Fibroblast of skin of back (primary cell): Measurements from ENCODE around the gene TBCB. TPM values are rescaled to one million over a fixed set of nuclear protein-coding genes. Genes with fewer than 3 reads are reported as not detected.
A peak's percentile ranks its signal among the peaks of the same experiment; 100 is the strongest.
"Not testable (repeated sequence)": the region's sequence is repeated elsewhere in the genome, so short reads cannot be mapped to it uniquely, and the experiment has no call there.

Experiments used
- DNase-seq: peaks from one replicate; pipeline ENCODE4 v3.0.0-alpha.2; 2013
- polyA plus RNA-seq, 2 experiments: library from polyadenylated mRNA; unstranded; fragments of 120-200 nt; gene quantifications; one replicate each; pipeline ENCODE4 v1.2.1, GENCODE V29; 2013; ENCODE audit not compliant: insufficient read length in 2 of 2

The TBCB gene
- 243 TPM for polyA plus RNA-seq (2013, experiment 1 of 2; ENCODE audit: insufficient read length)
- polyA plus RNA-seq (2013, experiment 2 of 2; ENCODE audit: insufficient read length): 175 TPM

- DNase-seq: peak; percentile 56
Observed at GRCh38 chr19:36115453-36116343, at the start of gene TBCB. Gene TBCB (plus strand): TSS chr19:36115468. CDS start chr19:36115561, 93 bp downstream.

DNA sequence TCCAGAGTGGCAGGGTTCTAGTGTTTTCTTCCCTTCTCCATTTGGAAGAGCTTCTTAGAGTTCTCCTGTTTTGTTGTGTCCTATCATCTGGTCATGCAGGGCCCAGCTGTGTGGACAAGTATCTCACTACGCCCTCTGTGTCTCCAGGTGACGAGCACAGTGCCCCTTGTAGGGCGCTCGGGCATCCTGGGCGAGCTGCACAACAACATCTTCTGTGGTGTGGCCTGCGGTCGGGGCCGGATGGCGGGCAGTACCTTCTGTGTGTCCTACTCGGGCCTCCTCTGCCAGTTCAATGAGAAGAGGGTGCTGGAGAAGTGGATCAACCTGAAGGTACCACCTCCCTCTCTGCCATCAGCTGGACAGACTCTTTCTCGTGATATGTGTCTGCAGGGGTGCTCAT, 47.6 kb upstream of the TBCB start:
- DNase-seq: no peak

DNA sequence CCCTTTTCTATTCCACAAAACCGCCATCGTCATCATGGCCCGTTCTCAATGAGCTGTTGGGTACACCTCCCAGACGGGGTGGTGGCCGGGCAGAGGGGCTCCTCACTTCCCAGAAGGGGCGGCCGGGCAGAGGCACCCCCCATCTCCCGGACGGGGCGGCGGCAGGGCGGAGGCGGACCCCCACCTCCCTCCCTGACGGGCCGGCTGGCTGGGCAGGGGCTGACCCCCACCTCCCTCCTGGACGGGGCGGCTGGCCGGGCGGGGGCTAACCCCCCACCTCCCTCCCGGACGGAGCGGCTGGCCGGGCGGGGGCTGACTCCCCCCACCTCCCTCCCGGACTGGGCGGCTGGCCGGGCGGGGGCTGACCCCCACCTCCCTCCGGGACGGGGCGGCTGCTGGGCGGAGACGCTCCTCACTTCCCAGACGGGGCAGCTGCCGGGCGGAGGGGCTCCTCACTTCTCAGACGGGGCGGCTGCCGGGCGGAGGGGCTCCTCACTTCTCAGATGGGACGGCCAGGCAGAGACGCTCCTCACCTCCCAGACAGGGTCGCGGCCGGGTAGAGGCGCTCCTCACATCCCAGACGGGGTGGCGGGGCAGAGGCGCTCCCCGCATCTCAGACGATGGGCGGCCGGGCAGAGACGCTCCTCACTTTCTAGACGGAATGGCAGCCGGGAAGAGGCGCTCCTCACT, 46.3 kb upstream of the TBCB start:
- DNase-seq: not testable (repeated sequence)

- no peak for DNase-seq
Observed at GRCh38 chr19:36072081-36072480, 43.2 kb upstream of the TBCB start.

- DNase-seq: no peak
Observed at GRCh38 chr19:36073121-36073876, 42.0 kb upstream of the TBCB start.

DNA sequence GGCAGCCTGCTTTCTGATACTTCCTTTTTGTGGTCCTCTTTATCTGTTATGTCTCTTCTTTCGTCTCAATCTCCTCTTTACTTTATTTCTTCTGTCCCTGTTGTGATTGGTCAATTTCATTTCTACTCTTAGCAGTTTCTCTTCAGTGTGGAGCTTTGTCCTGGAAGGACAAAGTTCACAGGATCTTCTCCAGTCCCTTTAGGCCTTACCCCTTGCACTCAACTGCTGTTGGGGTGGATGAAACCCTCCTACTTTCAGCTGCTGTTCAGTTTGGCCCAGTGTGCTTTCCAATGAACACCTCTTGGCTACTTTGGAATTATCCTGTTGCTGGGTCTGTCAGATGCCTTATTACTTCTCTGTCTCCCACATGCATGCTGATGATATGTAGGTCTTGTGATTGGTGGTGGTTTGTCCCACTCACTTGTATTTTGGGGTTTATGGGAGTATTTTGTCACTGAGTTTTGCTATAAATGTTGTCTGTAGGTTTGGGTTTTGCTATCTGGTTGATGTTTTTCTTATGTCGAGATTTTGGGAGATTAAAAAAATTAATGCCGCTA, 35.8 kb upstream of the TBCB start:
- DNase-seq: no peak

DNA sequence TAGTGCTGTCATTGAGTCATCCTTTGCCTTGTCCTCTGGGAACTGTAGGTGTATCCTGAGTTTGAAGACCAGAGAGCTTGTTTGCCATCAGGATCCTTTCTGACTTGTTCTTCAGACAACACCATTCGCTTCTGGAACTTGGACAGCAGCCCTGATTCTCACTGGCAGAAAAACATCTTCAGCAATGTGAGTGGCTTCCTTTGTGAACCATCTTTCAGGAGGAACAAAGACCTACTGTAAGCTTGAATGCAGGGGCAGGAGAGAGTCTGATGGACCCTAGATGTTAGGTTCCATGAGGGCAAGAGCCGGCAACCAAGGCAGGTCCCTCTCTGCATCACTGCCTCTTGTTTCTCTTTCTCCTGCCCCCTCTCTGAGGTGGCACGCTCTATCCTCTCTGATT, 33.9 kb upstream of the TBCB start:
- DNase-seq: no peak

DNA sequence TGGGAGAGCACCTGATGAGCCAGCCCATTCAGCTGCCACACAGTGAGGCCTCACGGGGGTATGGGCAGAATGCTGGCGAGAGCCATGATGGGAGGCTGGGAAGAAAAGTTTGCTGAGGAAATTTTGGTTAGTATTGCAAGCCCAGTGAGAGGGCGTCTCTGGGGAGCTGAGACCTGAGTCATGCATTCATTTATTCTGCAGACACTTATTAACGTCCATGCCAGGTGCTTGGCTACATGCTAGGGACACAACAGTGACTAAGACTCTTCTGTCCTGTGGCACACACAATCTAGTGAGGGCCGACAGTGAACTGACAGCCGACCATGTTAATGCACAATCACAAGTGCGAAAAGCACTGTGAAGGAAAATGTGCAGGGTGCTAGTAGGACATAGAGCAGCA, 33.4 kb upstream of the TBCB start:
- no peak for DNase-seq

GRCh38 chr19:36082916-36083315, 32.4 kb upstream of the TBCB start:
- DNase-seq: no peak

DNA sequence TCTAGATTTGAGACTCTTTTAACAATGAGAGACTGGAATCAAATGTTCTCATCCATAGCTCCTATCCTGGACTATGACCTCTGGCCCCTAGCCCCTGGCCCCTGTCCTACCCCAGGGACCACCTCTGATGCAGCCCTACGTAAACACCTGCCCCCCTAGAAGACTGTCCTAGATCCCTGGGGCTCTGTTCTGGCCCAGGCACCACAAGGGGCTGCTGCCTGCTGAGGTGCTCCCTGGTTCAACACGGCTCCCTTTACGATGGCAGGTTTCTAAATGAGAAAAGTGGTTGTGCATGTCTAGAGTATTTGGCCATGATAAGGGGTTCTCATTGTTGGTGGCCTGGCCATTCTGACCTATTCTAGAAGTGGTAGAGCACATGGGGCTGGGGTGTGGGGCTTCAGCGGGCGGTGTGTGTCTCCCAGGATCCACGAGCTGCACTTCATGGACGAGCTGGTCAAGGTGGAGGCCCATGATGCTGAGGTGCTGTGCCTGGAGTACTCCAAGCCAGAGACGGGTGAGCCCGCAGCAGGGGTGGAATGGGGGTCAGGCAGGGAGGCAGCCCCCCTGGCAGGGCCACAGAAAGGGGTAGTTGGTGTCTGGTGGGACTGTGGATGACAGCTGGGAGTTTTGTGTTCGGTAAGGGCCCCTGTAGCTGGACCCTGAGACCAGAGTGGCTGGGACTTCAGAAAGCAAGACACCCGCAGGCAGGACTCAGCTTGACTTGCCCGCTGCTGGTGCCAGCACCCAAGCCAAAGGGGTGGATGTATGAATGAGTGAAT, 30.8 kb upstream of the TBCB start:
- DNase-seq: no peak

DNA sequence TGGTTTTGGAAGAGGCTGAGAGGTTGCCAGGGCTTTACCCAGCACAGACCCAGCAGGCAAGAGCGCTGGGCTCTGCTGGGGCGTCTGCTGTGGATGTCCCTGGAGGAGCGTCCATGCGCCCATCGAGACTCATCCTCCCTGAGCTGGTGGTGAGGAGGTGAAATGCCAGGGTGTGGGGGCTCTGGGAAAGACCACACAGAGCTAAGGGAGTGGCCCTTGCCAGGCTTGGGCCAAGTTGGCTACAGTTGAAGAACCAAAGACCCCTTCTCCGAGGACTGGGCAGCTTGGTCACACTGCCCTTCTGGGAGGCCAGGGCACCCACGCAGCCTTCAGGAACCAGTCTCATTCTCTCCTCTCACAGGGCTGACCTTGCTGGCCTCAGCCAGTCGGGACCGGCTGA, 28.9 kb upstream of the TBCB start:
- DNase-seq: no peak

DNA sequence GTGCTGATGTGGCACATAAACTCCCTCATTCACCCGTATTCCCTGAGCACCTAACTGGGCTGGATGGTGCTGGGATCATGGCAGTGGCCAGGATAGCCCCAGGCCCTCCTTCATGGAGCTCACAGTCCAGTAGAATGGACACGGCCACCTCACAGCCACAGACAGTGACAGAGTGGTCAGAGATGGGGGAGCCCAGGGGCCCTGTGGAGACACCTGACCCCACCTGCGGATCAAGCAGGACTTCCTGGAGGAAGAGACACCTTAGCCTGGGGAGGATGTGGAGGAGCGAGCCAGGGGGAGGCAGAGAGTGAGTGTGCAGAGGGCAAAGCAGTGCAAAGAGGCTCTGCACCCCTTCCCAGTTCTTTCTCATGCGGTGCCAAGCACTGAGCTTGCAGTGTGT, 25.4 kb upstream of the TBCB start:
- no peak for DNase-seq

DNA sequence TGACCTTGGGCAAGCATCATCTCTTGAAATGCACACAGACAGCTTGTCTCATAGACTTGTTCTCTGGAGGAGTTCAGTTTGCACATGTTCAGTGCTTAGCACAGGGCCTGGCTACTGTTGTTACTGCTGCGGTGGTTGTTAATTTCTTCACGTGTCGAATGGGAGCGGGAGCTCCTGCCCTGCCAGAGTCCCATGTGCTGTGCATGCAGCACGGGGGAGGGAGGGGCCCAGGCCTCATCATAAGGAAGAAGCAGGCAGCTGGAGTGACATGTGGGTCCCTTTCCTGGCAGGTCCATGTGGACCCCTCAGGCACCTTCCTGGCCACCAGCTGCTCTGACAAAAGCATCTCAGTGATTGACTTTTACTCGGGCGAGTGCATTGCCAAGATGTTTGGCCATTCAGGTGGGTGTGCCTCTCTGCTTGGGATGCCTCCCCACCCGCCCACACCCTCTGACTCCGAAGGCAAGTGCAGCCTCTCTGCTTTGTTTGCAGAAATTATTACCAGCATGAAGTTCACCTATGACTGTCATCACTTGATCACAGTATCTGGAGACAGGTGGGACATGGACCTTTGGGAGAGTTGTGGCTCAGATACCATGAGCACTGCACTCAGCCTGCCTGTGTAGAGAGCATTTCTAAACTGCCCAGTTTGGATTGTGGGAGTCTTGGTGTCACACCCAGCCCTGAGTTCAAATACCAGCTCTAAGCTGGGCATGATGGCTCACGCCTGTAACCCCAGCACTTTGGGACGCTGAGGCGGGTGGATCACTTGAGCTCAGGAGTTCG, 24.2 kb upstream of the TBCB start:
- DNase-seq: no peak

GRCh38 chr19:36092566-36092965, 22.7 kb upstream of the TBCB start:
- no peak for DNase-seq

DNA sequence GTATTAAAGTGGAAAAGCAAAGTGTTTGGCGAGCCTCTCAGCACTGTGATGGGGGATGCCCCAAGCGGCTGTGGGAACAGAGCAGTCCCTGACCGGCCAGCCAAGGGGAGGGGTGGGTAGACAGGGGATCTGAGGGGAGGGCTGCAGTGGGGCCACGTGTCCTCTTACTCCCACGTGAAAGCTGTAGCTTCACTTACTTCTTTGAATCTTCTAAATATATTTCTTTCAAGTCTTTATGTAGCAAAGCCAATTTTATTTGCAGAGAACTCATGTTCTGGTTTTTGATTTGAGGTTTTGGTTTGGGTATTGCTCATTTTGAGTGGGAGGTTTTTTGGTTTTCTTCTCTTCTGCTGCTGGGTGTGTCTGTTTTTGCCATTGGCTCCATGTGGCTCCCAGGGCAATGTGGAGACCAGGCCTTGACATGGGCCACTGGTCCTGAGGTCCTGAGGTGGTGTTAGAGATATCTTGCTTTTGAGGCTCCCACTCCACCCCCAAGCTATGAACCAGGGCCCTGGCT, 22.1 kb upstream of the TBCB start:
- DNase-seq: no peak

GRCh38 chr19:36093687-36094086, 21.6 kb upstream of the TBCB start:
- DNase-seq: no peak

DNA sequence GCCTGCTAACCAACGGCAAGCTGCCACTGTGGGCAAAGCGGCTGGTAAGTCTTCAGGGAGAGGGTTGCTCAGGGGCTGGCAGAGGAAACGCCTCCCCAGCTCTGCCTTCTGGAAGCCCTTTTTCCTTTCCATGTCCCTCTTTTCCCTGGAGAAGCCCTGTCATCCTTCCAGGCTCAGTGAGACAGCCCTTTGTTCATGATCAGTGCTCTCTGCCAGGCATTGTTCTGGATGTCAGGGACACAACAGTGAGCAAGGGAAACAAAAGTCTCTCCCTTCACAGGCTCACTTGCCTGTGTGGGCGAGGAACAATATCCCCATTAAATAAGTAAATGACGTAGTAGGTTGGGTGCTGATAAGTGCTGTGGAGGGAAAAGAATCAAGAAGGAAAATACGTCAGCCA, 18.2 kb upstream of the TBCB start:
- DNase-seq: no peak

- no peak for DNase-seq
Observed at GRCh38 chr19:36099166-36099785, 16.0 kb upstream of the TBCB start.

GRCh38 chr19:36100476-36100875, 14.8 kb upstream of the TBCB start:
- DNase-seq: no peak
